Neural cell (in vitro differentiated cells): ENCODE measurements around the gene ZWILCH. TPM values are rescaled to one million over a fixed set of nuclear protein-coding genes. Genes with fewer than 3 reads are reported as not detected.

Experiments
- H2AFZ ChIP-seq: fragments of 200-600, 300-800 bp; sonication (generic), shearing (Covaris generic); 2 replicates; pipeline ENCODE4 v1.6.0; 2014; ENCODE audit warnings: low read depth, mild to moderate bottlenecking, antibody characterized with exemption, low read length, moderate library complexity
- H3F3A ChIP-seq: fragments of 200-600 bp; shearing (Covaris generic); 2 replicates; pipeline ENCODE4 v1.6.1; 2016; ENCODE audit warnings: mild to moderate bottlenecking, moderate library complexity, mixed read lengths, antibody characterized with exemption, low read length; ENCODE audit not compliant: insufficient read depth, poor library complexity, severe bottlenecking
- H3K27ac ChIP-seq: fragments of 200-600, 300-800 bp; sonication (generic), shearing (Covaris generic); 2 replicates; pipeline ENCODE4 v1.5.1; 2014; ENCODE audit warnings: mild to moderate bottlenecking, low read length, moderate library complexity
- H3K27me3 ChIP-seq: fragments of 300-800, 200-600 bp; sonication (generic), shearing (Covaris generic); 2 replicates; pipeline ENCODE4 v1.6.0; 2014; ENCODE audit warnings: mild to moderate bottlenecking, low read depth, low read length, moderate library complexity; ENCODE audit not compliant: insufficient read depth
- H3K36me3 ChIP-seq: fragments of 300-800, 200-600 bp; sonication (generic), shearing (Covaris generic); 2 replicates; pipeline ENCODE4 v1.5.1; 2014; ENCODE audit warnings: mild to moderate bottlenecking, antibody characterized with exemption, low read length, moderate library complexity; ENCODE audit not compliant: insufficient read depth
- H3K4me2 ChIP-seq: fragments of 300-800, 200-600 bp; sonication (generic), shearing (Covaris generic); 2 replicates; pipeline ENCODE4 v1.6.0; 2014; ENCODE audit warnings: mild to moderate bottlenecking, low read length
- H3K4me3 ChIP-seq: fragments of 300-800, 200-600 bp; sonication (generic), shearing (Covaris generic); 2 replicates; pipeline ENCODE4 v1.5.1; 2014; ENCODE audit warnings: mild to moderate bottlenecking, low read length, moderate library complexity
- H3K79me2 ChIP-seq: fragments of 200-600 bp; shearing (Covaris generic); replicated peaks from 2 replicates; pipeline ENCODE4 v1.6.0; 2014; ENCODE audit warnings: mild to moderate bottlenecking, low read length, moderate library complexity; ENCODE audit not compliant: insufficient read depth
- H3K9ac ChIP-seq: fragments of 300-800, 200-600 bp; sonication (generic), shearing (Covaris generic); 2 replicates; pipeline ENCODE4 v1.6.1; 2016; ENCODE audit warnings: mild to moderate bottlenecking, low read length, mixed read lengths
- H3K9me2 ChIP-seq: fragments of 200-600 bp; shearing (Covaris generic); 2 replicates; pipeline ENCODE4 v1.6.1; 2016; ENCODE audit warnings: mild to moderate bottlenecking, low read length, mixed read lengths; ENCODE audit not compliant: insufficient read depth
- H3K9me3 ChIP-seq: fragments of 200-600, 300-800 bp; sonication (generic), shearing (Covaris generic); 2 replicates; pipeline ENCODE4 v1.6.1; 2016; ENCODE audit warnings: mild to moderate bottlenecking, mixed run types, low read length, moderate library complexity, mixed read lengths
- H4K20me1 ChIP-seq: fragments of 200-600 bp; shearing (Covaris generic); 2 replicates; pipeline ENCODE4 v1.6.1; 2016; ENCODE audit warnings: mild to moderate bottlenecking, mixed run types; ENCODE audit not compliant: insufficient read depth
- CTCF ChIP-seq: fragments of 450-650 bp; IDR thresholded peaks from 2 replicates; pipeline ENCODE4 v1.5.1; 2014; ENCODE audit warnings: antibody characterized with exemption, mild to moderate bottlenecking, moderate library complexity; ENCODE audit not compliant: poor library complexity, severe bottlenecking
- EP300 ChIP-seq: fragments of 450-650 bp; conservative IDR thresholded peaks from 2 replicates; pipeline ENCODE4 v1.6.1; 2014; ENCODE audit warnings: antibody characterized with exemption, mild to moderate bottlenecking, moderate library complexity; ENCODE audit not compliant: poor library complexity, severe bottlenecking
- EZH2 ChIP-seq: fragments of 200-600, 300-800 bp; shearing (Covaris generic), sonication (generic); IDR thresholded peaks from 2 replicates; pipeline ENCODE4 v1.6.1; 2014; ENCODE audit warnings: antibody characterized with exemption, low read length, borderline replicate concordance, mild to moderate bottlenecking; ENCODE audit not compliant: insufficient read depth, poor library complexity, severe bottlenecking
- MXI1 ChIP-seq: fragments of 450-650 bp; conservative IDR thresholded peaks from 2 replicates; pipeline ENCODE4 v1.6.1; 2014; ENCODE audit warnings: antibody characterized with exemption, mild to moderate bottlenecking; ENCODE audit not compliant: poor library complexity, severe bottlenecking
- POLR2AphosphoS5 ChIP-seq: IDR thresholded peaks from 2 replicates; pipeline ENCODE4 v1.6.1; 2012
- RAD21 ChIP-seq: fragments of 450-650 bp; conservative IDR thresholded peaks from 2 replicates; pipeline ENCODE4 v1.6.1; 2014; ENCODE audit warnings: antibody characterized with exemption, mild to moderate bottlenecking, moderate library complexity
- SMC3 ChIP-seq: fragments of 450-650 bp; conservative IDR thresholded peaks from 2 replicates; pipeline ENCODE4 v1.6.1; 2014; ENCODE audit warnings: antibody characterized with exemption, mild to moderate bottlenecking, moderate library complexity; ENCODE audit not compliant: poor library complexity
- TAF1 ChIP-seq: IDR thresholded peaks from 2 replicates; pipeline ENCODE4 v1.6.1; 2012; ENCODE audit warnings: low read depth
- polyA plus RNA-seq: library from polyadenylated mRNA; depleted of rRNA; stranded (reverse); fragments of >200 nt; gene quantifications from 2 replicates; pipeline ENCODE4 v1.2.3, GENCODE V29; 2014
- TF ChIP-seq, protein P1 (sequence below): IDR thresholded peaks from 2 replicates; pipeline ENCODE4 v1.6.1; 2012; ENCODE audit warnings: borderline replicate concordance

ZWILCH gene
- polyA plus RNA-seq, 1 donor from 2014 or later: 63.1 TPM

GRCh38 chr15:66482539-66482938, 22.6 kb upstream of the ZWILCH start:
- no peak overlapping the region for H3K4me2 ChIP-seq
- no peaks in the 10 kb centered on the region for H3K79me2 ChIP-seq
- H2AFZ ChIP-seq: no peak overlapping the region
- TF ChIP-seq POLR2AphosphoS5 (no peak), SMC3 (no peak), EZH2 (no peak), EP300 (no peak), CTCF (no peak), RAD21 (no peak), TAF1 (no peak), MXI1 (no peak)
- TF ChIP-seq, protein P1, sequence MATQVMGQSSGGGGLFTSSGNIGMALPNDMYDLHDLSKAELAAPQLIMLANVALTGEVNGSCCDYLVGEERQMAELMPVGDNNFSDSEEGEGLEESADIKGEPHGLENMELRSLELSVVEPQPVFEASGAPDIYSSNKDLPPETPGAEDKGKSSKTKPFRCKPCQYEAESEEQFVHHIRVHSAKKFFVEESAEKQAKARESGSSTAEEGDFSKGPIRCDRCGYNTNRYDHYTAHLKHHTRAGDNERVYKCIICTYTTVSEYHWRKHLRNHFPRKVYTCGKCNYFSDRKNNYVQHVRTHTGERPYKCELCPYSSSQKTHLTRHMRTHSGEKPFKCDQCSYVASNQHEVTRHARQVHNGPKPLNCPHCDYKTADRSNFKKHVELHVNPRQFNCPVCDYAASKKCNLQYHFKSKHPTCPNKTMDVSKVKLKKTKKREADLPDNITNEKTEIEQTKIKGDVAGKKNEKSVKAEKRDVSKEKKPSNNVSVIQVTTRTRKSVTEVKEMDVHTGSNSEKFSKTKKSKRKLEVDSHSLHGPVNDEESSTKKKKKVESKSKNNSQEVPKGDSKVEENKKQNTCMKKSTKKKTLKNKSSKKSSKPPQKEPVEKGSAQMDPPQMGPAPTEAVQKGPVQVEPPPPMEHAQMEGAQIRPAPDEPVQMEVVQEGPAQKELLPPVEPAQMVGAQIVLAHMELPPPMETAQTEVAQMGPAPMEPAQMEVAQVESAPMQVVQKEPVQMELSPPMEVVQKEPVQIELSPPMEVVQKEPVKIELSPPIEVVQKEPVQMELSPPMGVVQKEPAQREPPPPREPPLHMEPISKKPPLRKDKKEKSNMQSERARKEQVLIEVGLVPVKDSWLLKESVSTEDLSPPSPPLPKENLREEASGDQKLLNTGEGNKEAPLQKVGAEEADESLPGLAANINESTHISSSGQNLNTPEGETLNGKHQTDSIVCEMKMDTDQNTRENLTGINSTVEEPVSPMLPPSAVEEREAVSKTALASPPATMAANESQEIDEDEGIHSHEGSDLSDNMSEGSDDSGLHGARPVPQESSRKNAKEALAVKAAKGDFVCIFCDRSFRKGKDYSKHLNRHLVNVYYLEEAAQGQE: no peak
- H3K27ac ChIP-seq: no peak overlapping the region
- no peak overlapping the region for H3K9ac ChIP-seq
- no peaks in the 10 kb centered on the region for H4K20me1 ChIP-seq
- no peak overlapping the region for H3K4me3 ChIP-seq
- H3K9me2 ChIP-seq: no peaks in the 10 kb centered on the region
- no peaks in the 10 kb centered on the region for H3K27me3 ChIP-seq
- H3K36me3 ChIP-seq: no peaks in the 10 kb centered on the region
- no peaks in the 10 kb centered on the region for H3F3A ChIP-seq
- no peaks in the 10 kb centered on the region for H3K9me3 ChIP-seq

DNA sequence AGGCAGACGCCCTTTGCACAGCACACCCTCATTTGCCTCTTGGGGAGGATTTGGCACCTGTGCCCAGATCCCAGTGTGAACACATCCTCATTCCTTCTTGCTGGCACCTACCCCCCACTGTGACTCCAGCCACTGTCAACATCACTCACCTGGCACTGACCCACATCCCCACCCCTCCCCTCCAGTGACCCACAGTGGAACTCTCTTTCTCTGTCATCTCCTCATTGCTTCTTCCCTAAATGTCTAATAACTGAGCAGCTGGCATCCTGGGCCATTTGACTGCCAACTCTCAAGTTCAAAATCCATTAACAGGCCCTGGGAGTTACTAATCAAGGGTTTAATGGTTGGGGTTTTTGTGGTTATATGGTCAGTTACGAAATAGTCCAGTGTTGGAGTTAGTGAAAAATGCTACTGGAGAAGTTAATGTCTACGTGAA, 22.0 kb upstream of the ZWILCH start:
- no peaks in the 10 kb centered on the region for H3K79me2 ChIP-seq
- H3K9ac ChIP-seq: no peak overlapping the region
- H3F3A ChIP-seq: no peaks in the 10 kb centered on the region
- H3K27me3 ChIP-seq: no peaks in the 10 kb centered on the region
- H3K27ac ChIP-seq: no peak overlapping the region
- TF ChIP-seq EZH2 (no peak), POLR2AphosphoS5 (no peak), MXI1 (no peak), EP300 (no peak), SMC3 (no peak), CTCF (no peak), TAF1 (no peak), RAD21 (no peak)
- TF ChIP-seq, protein P1: no peak
- no peak overlapping the region for H3K4me2 ChIP-seq
- no peak overlapping the region for H2AFZ ChIP-seq
- H4K20me1 ChIP-seq: no peaks in the 10 kb centered on the region
- H3K36me3 ChIP-seq: no peaks in the 10 kb centered on the region
- no peak overlapping the region for H3K4me3 ChIP-seq
- no peaks in the 10 kb centered on the region for H3K9me3 ChIP-seq
- H3K9me2 ChIP-seq: no peaks in the 10 kb centered on the region
